Activated CD4-positive, alpha-beta T cell treated with anti-CD3 and anti-CD28 coated beads for 1 hour (primary cell): Measurements from ENCODE around the gene GREM1.

Experiments used
- DNase-seq: peaks from one replicate; pipeline ENCODE4 v3.0.0-alpha.2; 2020

Gene GREM1

DNA sequence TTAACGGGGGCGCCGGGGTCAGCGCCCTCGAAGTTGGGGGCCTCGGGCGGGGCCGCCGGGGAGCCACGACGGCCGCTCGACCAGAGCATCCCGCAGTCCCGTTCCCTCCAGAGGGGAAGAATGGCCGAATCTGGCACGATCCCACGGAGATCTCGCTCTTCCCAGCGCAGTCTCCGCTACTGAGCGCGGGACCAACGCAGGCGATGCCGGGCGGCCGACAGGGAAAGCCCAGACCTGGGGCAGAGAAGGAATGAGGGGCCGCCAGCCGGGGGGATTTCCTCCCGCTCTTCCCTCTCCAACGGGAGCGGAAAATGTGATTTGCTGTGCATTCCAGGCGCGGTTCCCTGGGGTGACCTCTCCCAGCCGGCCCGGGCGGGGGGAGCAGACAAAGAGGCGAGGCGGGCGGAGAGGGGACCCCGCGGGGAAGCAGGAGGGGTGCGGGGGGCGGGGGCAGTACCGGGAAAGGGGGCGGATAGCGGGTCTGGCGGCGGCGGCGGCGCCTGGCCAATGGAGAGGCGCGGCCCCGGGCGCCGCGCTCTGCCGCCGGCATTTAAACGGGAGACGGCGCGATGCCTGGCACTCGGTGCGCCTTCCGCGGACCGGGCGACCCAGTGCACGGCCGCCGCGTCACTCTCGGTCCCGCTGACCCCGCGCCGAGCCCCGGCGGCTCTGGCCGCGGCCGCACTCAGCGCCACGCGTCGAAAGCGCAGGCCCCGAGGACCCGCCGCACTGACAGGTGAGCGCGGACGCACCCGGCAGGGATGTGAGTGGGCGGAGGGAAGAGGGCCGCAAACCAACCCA, at the start of gene GREM1:
Gene GREM1, plus strand, starts transcription at position 579 of the 801 bp plus-strand sequence. CDS start 12,687 bp downstream, outside the sequence.
- no peak for DNase-seq

DNA sequence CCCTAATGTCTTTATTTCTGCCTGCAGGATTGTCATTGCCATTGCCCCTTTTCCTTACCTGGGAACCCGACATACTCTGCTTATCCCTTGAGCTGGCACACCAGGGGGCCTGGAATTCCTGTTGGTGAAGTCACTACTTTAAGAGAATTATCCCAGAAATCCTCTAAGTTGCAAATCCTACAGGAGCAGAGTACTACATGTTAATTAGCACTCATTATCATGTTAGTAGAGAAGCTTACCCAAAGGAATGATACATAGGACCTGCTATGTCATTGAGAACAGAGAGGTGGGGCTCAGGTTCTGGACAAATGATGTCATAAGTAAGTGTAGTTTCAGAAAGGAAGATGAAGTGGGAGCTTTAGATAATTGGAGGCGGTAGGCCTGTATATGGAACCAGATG, 48.9 kb upstream of the GREM1 start:
- no peak for DNase-seq

DNA sequence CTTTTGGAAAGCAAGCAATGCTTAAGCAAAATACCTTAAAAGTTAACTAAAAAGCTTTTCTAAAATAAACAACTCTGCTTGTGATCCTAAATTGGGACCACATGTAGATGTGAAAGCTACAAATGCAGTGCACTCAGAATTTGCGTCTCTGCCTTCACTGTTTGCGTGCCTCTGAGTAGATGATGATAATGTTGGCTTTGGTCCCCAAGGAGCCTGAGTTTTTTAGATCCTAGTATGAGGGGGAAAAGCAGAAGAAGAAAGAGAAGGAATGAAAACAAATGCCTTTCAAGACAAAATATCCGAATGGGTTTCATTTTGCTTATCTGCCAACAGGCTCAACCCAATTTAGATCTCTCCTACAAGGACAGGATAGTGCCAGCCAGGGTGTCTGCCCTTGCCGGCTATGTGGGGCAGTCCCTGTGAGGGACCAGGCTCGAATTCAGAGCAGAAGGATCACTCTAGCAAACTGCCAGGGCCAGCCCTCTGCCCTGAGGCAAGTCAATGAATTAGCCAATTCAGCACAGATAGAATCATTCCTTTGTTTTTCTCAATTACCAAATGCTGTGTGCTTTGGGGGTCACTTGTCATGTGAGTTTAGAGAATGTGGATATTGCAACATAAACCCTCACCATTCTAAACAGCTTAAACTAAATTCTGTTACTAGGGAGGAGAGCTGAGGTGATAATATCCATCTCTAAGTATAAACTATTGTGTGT, 47.8 kb upstream of the GREM1 start:
- no peak for DNase-seq

DNA sequence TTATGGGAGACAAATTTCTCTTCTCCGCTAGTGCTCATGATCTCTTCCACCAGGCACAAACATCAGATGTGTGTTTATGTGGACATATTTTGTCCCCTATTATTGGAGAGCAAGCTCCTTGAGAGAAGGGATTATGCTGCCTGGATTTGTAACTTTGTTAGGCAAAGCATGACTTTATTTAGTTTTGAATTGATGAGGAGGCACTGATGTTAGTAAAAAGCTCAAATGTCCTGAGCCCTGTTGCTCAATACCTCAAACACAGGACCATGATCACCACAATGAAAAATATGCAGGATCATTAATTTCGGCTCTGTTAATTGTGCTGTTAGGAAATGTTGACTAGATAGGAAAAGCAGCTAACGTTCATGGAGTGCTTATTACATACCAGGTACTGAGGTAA, 47.2 kb upstream of the GREM1 start:
- no peak for DNase-seq

DNA sequence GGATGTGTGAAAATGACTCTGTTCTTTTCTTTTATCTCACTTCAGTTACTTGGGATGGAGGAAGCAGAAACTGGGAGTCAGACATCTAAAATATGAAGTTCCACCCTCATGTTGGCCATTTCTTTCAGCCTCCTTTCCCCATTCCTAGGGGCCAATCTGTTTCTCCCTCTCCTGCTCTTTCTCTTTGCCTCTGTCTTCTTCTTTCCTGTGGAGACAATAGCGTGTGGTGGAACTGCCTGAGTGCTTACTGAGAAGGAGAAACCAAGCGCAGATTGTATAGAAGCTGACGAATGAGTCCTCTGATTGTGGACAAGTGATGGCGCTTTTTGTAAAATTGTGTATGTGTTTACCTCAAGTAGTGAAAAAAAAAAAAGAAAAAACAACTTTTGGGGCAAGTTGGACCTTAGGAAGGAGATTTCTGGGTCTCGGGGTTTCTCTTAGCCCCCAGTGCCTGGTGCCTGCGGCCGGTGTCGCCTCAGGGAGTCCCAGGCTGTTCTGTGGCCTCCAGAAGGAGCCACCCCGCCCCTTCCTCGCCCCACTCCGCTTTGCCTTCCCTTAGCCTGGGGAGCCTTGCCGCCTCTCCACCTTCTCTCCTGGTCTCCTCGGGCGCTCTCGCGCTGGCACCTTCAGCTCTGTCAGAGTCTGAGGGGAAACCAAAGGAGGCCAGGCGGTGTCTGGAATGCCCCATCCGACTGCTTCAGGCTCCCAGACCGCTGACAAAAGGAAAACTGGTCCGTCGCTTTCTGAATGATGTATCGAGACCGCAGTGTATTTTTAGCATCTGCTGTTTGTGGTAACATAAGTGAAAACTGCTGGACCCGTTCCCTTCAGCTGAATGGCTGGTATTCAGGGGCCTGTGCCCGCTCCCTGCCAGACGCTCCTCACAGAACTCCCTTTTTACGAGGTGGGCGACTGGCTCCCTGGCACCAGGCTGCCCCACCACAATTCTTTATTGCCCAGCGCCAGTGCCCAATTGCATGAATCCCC, 46.2 kb upstream of the GREM1 start:
- no peak for DNase-seq

DNA sequence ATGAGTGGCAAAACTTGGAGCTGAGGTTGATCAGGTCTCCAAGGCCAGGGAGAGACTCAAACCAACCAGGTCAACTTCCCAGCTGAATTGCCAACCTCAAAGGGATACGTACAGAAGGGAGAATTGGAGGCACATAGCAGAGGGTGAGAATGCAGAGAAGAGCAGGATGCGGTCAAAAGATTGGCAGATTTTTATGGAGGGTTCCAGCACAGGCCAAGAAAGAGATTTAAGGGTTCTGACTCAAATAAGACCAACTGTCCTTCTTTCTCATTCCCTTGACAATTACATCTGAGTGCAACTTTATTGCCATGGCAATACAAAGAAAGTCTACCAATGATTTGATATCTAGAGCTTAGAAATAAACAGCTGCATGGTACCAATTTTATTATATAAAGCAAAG, 43.1 kb upstream of the GREM1 start:
- DNase-seq, result no peak

DNA sequence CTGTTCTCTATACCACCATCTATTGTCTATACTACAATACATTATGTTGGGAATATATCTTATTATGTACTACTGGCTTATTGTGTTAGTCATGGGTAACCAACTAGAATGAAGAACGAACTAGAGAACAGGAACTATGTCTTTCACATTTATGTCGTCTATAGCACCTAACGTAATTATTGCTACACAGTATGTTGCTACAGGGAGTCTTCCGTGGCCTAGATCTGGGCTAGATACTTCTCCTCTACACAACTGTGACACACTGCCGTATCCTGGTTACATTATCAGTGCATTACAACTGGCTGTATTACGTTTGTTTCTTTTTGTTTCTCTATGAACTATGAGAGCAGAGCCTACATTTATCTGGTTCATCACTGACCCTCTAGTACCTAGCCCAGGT, 42.3 kb upstream of the GREM1 start:
- DNase-seq, result no peak

DNA sequence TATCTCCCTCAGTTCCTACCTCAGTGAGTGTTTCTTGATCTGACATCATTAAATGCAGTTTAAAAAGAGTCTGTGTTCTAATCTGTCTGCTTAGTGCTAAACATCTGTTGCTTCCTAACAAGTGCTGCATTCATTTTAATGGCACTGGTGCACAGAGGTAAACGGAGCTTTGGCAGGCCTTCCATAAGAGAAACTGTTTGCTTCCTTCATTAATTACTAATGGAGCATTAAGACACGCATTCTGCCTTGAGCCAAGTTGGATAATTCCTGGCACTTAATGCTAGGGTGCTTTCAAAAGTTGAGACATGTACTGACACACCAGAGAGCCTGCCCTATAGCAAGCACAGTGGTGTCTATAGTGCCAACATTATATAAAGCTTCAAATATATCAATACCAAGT, 41.6 kb upstream of the GREM1 start:
- no peak for DNase-seq

DNA sequence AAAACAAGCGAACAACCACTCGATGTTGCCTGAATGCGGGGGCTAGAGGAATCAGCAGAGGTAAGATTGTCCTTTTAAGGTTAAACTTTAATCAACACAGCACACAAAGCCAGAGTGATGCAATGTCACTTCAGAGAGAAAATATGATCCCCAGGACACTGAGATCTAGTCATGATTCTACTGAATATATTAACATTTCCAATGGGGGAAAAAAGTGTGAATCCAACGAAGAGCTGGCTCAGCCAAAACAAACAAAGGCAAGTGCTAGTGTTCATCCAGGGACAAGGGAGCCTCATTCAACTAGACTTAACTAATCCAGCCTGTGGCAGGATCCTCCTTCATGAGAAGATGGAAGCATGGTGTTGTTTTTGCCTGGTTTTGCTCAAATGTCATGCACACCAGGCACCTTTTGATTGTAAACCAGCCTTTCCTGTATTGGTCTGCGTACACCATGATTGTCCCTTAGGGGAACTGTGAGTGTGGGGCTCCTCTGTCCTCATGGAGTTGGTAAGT, 40.5 kb upstream of the GREM1 start:
- DNase-seq, result no peak

DNA sequence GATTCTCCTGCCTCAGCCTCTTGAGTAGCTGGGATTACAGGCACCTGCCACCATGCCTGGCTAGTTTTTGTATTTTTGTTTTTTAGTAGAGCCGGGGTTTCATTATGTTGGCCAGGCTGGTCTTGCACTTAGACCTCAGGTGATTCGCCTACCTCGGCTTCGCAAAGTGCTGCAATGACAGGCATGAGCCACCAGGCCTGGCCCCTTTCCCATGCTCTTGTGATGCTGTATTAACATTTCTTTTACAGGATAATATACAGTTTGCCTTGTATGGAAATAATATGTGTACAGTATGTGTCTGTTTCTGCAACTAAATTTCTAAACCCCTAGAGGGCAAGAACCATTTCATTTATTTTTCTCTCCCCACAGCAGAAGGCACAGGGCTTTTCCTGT, 38.5 kb upstream of the GREM1 start:
- DNase-seq, result no peak

DNA sequence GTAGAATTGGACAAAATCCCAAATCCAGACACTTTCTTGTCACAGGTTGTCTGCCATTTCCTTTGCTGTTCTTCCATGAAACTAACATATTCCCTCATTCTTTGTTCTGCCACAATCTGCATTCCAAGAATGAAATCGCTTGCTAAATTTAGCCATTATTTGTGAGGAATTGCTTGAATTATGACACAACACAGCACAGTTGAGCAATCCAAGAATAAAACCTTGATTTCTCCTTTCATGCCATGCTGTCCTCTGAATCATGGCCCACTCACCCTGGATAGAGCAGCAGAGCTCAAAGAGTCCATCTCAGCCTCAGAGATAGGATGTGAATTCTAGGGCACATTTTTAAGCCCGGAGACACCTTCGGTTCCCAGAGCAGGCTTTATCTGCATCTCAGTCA, 35.2 kb upstream of the GREM1 start:
- no peak for DNase-seq

DNA sequence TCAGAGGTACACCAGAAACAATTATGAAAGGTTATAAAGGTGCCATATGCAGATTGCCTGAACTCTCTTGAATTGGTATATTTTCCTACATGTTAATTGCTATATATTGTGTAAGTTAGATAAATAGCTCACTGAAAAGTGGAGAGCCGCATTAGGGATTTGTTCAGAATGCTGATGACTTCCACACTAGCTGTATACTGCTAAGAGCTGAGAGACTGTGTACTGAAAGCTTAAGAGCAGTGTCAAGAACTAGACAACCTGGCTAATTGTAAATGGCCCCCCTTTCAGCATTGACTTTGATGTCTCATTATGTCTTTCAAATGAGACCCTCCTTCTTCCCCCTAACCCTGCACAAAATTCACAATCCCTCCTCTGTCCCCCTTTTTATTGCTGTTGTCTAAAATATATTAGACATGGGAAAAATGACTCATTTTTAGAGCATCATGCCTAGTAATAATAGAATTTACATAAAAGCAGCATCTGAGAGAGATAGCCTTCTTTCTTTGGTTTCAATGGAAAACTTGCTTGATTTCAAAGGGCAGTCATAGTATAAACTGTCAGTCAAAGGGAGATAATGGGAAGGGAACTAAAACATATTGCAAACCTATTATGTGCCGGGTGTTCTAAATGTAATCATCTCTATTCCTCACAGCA, 34.7 kb upstream of the GREM1 start:
- DNase-seq, result no peak

DNA sequence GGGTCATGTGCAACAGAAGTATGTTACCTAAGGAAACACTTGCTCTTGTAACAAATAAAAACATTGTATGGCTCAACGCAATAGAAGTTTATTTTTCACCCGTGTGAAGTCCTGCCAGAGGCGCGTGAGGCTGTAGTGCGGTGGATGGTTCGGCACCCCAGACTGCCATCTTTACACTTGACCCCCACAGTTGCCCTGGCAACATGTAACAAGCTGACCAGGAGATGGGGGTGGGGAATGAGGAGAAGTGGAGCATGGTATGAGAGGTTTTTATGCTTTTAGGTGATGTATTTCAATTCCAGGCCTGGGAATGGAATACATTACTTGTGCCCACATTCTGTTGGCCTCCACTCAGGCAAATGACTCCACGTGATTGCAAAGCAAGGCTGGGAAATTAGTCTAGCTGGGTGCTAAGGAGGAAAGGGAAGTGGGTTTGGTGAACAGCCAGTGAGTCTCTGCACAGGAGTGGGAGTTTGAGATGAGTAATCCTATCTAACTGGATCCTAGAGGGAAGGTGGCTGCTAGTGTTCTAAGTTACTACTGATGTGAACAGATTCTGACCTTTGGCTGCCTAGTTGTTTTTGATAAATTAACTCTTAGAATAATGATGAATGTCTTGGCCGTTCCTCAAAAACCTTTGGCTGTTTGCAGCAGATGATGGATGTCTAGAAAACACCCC, 33.8 kb upstream of the GREM1 start:
- no peak for DNase-seq

DNA sequence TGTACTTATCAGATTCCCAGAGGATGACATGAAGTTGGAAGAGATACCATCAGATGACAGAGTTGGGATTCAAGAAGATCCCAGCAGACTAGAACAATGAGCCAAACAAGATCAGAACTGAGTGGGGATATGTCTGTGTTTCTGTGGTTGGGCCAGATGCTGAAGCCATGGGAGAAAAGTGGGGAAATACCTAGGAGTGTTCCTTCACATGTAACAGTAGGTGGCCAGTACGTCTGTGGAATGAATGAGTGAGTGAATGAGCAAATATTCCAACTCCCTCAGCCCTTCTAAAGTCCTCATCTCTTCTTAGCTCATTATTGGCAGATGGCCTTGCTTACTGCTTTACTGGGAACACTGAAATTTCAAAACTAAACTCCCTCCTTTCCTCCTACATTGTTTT, 32.2 kb upstream of the GREM1 start:
- DNase-seq, result no peak

DNA sequence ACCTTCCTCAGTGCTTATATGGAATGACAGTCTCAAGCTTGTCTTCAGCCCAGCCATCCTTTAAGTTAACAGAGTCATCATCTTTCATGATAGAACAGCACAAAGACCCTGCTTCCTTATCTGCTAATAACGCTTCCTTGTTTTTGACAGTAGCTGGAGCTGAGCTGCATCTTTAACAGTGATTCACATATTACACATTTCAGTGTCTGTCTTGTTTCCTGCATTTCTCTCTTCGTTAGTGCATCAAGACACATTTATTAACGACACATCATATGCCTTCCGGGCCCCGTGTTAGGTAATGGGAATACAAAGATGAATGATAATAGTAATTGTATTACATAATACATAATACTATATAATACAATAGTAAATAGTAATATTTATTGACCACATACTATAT, 30.2 kb upstream of the GREM1 start:
- DNase-seq, result no peak

DNA sequence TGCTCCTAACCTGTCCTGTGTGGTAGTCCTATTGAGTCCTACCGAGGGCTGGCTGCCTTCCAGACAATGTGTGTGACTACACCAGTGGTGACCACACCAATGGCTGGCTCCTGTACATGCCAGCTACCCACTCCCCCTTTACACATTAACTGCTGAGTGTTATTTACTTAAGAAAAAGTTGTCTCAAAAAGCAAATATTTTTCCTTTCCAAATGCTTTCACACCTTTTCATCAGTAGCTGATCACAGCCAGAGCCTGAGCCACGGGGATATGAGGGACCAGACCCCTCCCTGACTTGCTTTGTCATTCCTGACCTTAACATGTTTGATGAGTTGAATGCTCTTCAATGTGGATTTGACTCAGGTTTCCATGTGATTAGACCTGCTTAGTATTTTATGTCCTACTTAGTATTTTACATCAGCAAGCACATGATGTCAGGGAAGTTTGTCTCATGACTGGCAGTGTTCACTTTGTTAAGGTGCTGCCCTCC, 29.6 kb upstream of the GREM1 start:
- no peak for DNase-seq

DNA sequence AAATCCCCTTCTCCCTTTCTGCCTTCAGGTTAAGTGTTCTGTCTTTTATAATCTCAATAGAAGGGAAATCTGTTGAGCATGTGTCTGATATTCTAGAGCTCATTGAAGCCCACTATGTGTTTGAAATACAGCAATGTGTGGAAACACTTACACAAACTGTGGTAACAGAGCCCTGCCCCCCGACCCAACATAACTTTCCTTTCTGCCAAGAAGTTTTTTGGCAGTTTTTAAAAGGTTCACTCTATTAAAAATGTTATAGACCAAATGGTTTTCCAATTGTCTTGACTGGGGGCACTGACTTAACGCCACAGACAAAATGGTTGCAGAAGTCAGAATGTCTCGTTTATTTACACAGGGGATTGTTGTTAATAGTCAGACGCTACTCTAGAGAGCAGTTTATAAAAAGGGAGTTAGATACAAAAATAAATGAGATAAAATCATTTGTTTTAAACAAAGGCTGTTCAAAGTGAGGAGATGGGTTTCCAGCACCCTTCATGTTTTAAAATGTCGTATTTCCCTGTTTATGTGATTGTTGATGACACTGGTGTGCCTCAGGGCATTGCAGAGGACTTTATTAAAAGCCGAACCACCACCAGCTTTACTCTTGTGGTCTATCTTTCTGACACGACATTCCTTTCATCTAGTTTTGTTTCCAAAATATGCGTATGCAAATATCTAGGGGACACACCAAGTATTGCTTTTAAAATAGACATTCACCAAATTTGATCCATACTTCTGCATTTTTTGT, 26.7 kb upstream of the GREM1 start:
- no peak for DNase-seq

DNA sequence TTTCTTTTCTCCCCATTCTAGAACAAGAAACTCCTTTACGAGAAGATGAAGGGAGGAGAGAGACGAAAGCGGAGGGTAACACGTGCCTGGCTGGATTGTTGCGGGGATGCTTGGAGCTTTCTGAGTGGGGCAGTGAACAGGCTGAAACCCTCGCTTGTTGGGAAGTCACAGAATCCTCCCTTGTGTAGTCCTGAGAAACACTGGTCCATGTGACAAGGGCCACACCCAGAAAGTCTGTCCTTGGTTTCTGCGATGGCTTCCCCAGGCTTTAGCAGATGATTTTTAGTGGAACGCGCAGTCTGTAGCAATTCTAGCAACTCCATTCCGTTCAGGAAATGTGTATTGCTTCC, 26.1 kb upstream of the GREM1 start:
- DNase-seq, result no peak

DNA sequence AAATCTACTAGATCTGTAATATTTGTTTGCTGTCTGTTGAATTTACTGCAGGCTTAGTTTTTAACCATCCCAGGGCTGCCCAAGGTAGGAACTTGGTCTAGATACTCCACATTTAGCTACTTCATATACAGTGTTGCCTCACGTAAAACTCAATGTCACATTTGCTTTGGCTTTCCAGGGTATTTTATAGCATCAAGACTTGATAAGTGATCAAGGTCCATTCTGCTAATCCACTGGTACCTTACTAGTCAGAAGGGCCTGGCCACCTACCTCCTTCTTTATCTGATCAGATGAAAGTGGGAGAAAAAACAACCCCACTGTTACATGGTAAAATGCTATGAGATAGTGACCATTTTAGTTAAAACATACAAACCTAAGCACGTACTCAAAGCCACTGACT, 25.5 kb upstream of the GREM1 start:
- no peak for DNase-seq

DNA sequence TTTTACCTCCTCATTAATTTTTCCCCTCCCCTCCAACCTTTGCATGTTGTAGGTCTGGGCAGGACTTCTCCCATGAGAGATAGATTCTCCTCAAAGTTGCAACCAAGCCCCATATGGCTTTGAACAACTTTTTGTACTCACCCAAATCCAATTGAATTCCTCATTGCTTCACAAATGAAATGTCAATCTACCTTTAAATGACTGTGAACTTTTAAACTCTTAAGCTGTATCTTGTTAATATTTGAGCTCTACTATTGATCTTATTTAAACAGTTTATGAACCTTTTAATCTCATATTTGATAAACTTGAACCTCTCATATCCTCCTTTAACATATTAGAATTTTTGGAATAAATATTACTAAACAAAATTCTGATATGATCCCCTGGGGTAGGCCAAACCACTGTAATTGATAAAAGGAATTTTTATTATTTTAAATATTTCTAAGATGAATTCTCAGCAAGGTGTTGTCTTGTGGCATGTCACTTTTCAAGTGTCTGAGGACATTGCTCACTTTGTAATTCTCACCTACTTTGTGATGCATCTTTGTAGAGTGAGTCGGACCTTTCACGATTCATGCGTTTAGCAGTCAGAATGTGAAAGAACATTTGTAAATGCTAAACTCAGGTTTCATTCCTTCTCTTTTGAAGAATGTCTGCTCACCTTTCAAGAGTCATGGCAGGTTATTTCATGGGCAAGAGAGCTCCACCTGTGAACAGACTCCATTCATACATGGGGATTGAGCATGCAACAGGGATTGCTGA, 23.4 kb upstream of the GREM1 start:
- no peak for DNase-seq
